Measurements from ENCODE around the gene ALLC.

Gene ALLC

GRCh38 chr2:3639015-3639630 lies 18.9 kb upstream of the ALLC start:
- in situ Hi-C loops (cut with MboI; ENCODE audit: low sequenced_read_pairs) = no loop called here

DNA sequence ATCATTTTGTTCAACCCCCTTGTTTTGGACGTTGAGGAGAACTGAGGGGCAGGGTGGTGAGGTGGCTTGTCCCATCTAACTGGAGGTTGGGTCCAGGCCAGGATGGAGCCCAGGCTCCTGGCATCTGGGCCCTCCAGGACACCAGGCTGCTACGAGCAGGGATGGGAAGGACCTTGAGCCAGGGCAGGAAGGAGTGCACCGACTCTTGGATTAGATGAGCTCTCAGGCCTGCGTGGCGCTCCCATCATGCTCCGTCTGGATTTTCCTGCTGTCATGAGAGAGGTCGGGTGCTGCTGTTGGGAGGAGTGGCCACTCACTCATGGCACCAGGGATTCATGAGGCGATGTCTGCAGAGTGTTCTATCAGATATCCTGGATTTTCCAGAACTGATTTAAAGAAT lies 18.3 kb upstream of the ALLC start:
- in situ Hi-C loops (cut with MboI; ENCODE audit: low sequenced_read_pairs) = no loop called here

DNA sequence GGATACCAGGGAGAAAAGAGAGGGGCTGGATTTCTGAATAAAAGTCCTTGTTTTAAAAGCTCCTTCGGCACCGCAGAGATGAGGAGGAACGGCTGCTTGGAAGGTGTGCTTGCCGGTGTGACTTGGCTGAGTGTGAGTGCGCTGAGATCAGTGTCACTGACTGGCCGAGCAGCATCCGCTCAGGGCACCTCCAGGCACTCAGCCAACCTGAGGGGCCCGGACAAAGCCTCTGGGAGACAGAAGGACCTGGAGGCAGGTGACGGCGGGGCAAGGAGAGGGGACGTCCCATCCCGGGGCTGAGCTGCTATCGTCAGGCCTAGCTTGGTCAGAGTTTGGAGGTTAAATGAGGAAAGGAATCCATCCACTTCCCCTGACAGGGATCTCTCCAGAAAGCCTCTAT lies 16.8 kb upstream of the ALLC start:
- in situ Hi-C loops (cut with MboI; ENCODE audit: low sequenced_read_pairs) = no loop called here

GRCh38 chr2:3641841-3642421 lies 16.1 kb upstream of the ALLC start:
- in situ Hi-C loops (cut with MboI; ENCODE audit: low sequenced_read_pairs) = no loop called here

- in situ Hi-C loops (cut with MboI; ENCODE audit: low sequenced_read_pairs) = no loop called here
Observed at GRCh38 chr2:3642521-3643215, 15.3 kb upstream of the ALLC start.

- in situ Hi-C loops (cut with MboI; ENCODE audit: low sequenced_read_pairs) = no loop called here
Observed at GRCh38 chr2:3643371-3644245, 14.4 kb upstream of the ALLC start.

DNA sequence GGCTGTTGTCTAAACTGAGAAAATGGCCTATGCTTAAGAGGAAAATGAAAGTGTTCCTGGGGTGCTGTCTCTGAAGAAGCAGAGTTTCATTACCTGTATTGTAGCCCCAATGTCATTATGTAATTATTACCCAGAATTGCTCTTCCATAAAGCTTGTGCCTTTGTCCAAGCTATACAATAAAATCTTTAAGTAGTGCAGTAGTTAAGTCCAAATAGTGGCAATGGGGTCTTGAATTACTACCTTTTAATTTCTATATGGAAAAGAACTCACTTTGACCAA lies 13.8 kb upstream of the ALLC start:
- in situ Hi-C loops (cut with MboI; ENCODE audit: low sequenced_read_pairs) = no loop called here

DNA sequence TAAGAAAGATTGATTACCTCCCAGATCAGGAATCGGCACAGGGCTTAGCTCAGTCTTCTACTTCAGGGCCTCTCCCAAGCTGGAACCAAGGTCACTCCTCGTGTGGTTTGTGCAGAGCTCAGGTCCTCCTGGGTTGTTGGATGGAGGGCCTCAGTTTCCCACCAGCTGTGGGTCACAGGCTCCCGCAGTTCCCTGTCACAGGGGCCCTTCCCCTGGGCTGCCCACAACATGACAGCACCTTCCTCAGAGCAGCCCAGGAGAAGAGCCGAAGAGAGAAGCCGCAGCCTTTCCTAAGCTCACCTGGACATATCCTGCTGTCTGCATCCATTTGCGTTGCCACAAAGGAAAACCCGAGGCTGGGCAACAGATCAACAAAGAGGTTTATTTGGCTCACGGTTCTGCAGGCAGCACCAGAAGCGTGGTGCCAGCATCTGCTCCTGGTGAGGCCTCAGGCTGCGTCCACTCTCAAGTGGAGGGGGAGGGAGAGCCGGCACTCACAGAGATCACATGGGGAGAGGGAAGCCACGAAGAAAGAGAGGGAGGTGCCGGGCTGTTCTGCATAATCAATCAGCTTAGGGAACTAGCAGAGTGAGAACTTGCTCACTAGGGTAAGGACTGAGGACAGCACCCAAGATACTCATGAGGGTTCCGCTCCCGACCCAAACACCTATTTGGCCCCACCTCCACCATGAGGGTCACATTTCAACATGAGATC lies 13.0 kb upstream of the ALLC start:
- in situ Hi-C loops (cut with MboI; ENCODE audit: low sequenced_read_pairs) = no loop called here

DNA sequence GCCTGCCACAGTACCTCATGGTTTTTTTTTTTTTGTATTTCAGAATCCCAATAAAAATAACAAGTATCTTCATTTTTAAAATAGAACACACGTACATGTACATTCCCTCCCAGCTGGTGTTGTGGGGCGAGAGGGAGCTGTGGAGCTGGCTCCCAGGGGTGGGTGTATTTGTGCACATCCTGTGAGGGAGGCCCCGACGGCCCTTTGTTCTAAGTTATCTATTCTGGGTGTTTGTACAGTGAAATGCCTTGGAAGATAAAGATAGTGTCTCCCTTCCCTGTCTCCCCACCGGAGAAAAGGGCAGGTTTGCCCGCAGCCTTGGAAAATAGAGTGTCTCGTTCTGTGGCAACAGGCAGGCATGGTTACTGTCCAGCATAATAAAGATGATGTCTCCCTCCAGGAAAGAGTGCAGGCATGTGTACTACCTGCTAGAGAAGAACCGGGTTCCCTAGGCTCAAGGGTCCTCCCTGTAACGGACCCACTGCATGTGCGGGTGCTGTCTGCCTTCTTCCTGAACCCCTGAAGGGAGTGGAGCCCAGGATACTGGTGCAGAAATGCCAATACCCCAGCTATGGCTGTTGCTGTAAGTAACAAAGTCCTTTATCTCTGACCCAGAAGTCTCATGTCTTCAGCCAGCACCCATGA lies 12.1 kb upstream of the ALLC start:
- in situ Hi-C loops (cut with MboI; ENCODE audit: low sequenced_read_pairs) = no loop called here

DNA sequence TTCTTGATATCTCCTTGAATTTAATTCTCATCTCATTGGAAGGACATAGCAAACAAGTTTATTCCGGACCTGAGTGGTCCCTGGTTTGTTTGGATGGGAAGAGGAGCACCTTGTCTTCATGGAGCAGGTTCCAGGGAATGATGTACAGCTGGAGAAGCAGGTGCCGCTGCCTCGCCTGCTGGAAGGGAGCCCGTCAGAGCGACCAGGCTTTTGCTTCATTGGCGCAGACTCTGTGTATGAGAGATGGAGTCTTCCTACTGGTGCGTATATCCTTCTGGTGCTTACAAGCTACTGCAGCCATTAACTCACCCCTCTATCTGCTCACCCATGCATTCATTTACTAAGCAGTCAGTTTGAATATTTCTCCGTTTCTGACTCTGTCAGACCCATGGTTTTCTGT lies 11.6 kb upstream of the ALLC start:
- in situ Hi-C loops (cut with MboI; ENCODE audit: low sequenced_read_pairs) = no loop called here

DNA sequence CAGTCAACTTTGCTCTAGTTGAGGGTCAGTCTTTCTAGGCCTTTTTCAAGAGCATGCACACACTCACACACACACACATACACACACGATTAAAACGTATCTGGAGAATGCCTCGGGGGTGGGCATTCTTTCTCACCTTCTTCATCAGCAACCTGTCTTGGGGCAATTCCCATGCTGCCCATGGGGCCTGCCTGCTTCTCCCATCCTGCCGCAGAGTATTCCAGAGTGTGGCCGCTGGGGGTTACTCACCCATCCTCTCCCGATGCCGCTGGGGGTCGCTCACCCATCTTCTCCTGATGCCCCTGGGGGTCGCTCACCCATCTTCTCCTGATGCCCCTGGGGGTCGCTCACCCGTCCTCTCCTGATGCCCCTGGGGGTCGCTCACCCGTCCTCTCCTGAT lies 10.8 kb upstream of the ALLC start:
- in situ Hi-C loops (cut with MboI; ENCODE audit: low sequenced_read_pairs) = no loop called here

GRCh38 chr2:3647831-3648651 lies 10.0 kb upstream of the ALLC start:
- in situ Hi-C loops (cut with MboI; ENCODE audit: low sequenced_read_pairs) = no loop called here

GRCh38 chr2:3648652-3649177 lies 9.3 kb upstream of the ALLC start:
- in situ Hi-C loops (cut with MboI; ENCODE audit: low sequenced_read_pairs) = no loop called here

DNA sequence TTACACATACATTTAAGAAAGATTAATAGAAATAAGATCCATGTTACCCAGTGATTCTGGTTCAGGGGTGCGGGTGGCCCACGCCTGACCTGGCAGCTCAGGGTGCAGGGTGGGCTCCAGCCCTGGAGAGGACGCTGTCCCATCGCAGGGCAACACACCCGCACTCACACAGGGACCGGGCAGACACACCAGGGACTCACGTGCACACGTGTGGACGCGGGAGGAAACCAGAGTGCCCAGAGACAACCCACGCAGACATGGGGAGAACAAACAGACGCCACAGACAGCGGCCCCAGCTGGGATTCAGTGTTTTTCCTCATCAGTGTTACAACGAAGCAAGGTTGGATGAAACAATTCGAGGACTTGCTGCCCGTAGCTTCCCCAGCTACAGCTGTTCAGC lies 8.4 kb upstream of the ALLC start:
- in situ Hi-C loops (cut with MboI; ENCODE audit: low sequenced_read_pairs) = no loop called here

GRCh38 chr2:3650140-3650920 lies 7.7 kb upstream of the ALLC start:
- in situ Hi-C loops (cut with MboI; ENCODE audit: low sequenced_read_pairs) = loop anchor here (25.0 kb wide), 1 partner anchor 1538 kb away; no protein-coding TSS in a partner anchor

DNA sequence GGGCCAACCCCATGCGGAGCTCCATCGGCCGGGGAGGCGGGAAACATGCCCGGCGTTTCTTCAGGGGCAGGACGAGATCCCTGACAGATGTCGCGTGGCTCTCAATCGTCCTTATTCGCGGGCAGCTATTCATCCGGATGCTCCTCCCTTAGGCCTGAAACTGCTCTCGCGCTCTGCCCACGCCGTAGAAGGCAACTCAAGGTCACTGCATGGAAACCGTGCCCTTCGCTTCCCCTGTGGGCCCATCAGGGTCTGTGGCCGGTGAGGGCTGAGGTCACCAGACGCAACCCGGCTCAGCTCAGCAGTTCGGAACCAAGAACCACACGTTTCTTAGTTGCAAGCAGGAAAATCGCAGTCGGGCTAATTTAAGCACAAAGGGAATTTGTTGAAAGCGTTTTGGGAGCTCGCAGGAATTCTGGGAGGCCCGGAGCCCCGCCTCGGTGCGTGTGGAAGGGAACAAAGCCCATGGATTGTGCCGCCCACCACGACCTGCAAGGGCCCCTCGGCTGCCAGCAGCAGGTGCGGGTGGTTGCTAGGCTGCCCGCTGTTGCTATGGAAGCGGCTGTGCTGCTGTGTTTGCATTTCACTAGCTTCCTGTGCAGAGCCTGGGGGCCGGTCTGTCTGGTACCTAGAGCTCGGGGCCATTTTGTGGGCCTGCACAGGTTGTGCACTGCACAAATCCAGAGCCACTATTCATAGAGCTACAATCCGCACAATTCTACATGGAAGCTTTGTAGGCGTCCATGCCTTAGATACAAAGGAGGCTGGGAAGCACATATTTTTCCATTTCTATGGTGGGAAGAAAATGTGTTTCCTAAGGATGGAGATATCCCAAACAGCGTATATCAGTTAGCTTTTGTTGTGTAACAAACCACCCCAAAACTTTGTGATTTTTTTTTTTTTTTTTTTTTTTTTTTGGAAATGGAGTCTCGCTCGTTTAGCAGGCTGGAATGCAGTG lies 6.0 kb upstream of the ALLC start:
- in situ Hi-C loops (cut with MboI; ENCODE audit: low sequenced_read_pairs) = loop anchor here (25.0 kb wide), 1 partner anchor 1540 kb away; no protein-coding TSS in a partner anchor

- in situ Hi-C loops (cut with MboI; ENCODE audit: low sequenced_read_pairs) = loop anchor here (25.0 kb wide), 1 partner anchor 1541 kb away; no protein-coding TSS in a partner anchor
Observed at GRCh38 chr2:3652896-3653625, 4.9 kb upstream of the ALLC start.

Measured in HL-60/S4 (cell line).